ENCODE data around the gene COA8. TPM values are rescaled to one million over a fixed set of nuclear protein-coding genes. Genes with fewer than 3 reads are reported as not detected.

Gene COA8
- total RNA-seq, 4 donors from 2014 or later: 1.5 to 17.1 (median 15.2) TPM; not detected in 1

GRCh38 chr14:103543140-103543539 is 19.6 kb upstream of the COA8 start:
- no peaks in the 10 kb centered on the region for H3K27me3 ChIP-seq
- H3K4me3 ChIP-seq: no peak overlapping the region
- intact Hi-C loops (cut with DNase I; ENCODE audit: low total_unique reads): no loop called here
- DNase-seq: no peak
- H3K4me1 ChIP-seq: peaks cover 60 to 73% (median 69%) of the 10 kb centered on the region in 4 donors
- TF ChIP-seq POLR2A (IDR thresholded peaks at IDR 0.05) (no peak), POLR2AphosphoS5 (IDR thresholded peaks at IDR 0.05) (no peak), EP300 (IDR thresholded peaks at IDR 0.05; ENCODE audit: low read depth) (no peak)
- TF ChIP-seq, protein P1, sequence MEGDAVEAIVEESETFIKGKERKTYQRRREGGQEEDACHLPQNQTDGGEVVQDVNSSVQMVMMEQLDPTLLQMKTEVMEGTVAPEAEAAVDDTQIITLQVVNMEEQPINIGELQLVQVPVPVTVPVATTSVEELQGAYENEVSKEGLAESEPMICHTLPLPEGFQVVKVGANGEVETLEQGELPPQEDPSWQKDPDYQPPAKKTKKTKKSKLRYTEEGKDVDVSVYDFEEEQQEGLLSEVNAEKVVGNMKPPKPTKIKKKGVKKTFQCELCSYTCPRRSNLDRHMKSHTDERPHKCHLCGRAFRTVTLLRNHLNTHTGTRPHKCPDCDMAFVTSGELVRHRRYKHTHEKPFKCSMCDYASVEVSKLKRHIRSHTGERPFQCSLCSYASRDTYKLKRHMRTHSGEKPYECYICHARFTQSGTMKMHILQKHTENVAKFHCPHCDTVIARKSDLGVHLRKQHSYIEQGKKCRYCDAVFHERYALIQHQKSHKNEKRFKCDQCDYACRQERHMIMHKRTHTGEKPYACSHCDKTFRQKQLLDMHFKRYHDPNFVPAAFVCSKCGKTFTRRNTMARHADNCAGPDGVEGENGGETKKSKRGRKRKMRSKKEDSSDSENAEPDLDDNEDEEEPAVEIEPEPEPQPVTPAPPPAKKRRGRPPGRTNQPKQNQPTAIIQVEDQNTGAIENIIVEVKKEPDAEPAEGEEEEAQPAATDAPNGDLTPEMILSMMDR (IDR thresholded peaks at IDR 0.05): no peak
- in situ Hi-C loops (cut with MboI; ENCODE audit: low pct_ligation_motif_present in 1 of 4, low pct_unique_long_range_greater_than_20kb in 1 of 4, low sequenced_read_pairs in 3 of 4): no loop called here
- WGBS, 2 donors (ENCODE audit: low coverage in 1 of 2): 64% methylated on average over 8 of the region's 10 CpGs; no CpG with 5 or more reads in 1 of the 2 donors
- H3K27ac ChIP-seq: peak overlapping the region; percentile 74 to 94 (median 86)
- no peaks in the 10 kb centered on the region for H3K36me3 ChIP-seq
- H3K9me3 ChIP-seq: no peaks in the 10 kb centered on the region

DNA sequence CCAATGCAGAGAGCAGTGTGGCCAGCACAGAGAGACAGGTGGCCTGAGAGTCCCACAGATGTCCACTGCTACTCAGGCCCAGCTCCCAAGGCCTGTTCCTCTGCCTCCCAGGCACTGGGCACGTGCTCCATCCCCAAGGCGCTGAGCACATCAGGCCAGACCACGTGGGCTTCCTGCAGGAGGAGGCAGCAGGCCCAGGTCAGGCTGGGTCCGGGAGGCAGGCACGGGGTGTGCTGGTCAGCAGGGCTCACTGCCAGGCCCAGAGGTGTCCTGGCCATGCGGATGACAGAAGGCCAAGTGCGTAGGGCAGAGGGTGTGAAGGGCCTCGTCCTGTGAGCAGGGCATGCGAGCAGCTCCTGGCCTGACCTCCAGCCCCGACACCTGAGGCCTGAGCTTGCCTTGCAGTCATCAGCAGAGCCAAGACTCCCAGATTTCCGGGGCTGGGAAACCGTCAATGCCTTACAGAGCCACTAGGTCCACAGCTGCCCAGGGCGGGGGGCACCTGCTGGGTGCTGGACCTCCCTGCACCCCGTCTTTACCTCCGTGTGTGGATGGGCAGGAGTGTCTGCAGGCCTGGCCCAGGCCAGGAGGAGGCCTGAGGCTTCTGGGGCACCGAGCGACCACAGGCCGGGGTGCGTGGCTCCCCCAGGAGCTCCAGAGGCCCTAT is 18.9 kb upstream of the COA8 start:
- Histone ChIP-seq H3K4me3 (no peak overlapping the region), H3K4me1 (peaks cover 57 to 67% (median 62%) of the 10 kb centered on the region in 4 donors), H3K27ac (peak overlapping the region; percentile 74 to 94 (median 86)), H3K27me3 (no peaks in the 10 kb centered on the region), H3K36me3 (no peaks in the 10 kb centered on the region), H3K9me3 (no peaks in the 10 kb centered on the region)
- TF ChIP-seq POLR2A (IDR thresholded peaks at IDR 0.05): no peak
- TF ChIP-seq, protein P1 (IDR thresholded peaks at IDR 0.05): no peak
- TF ChIP-seq POLR2AphosphoS5 (IDR thresholded peaks at IDR 0.05): no peak
- TF ChIP-seq EP300 (IDR thresholded peaks at IDR 0.05; ENCODE audit: low read depth): no peak
- in situ Hi-C loops (cut with MboI; ENCODE audit: low pct_ligation_motif_present in 1 of 4, low pct_unique_long_range_greater_than_20kb in 1 of 4, low sequenced_read_pairs in 3 of 4) (no loop called here), intact Hi-C loops (cut with DNase I; ENCODE audit: low total_unique reads) (no loop called here)
- no peak for DNase-seq
- WGBS, 2 donors (ENCODE audit: low coverage in 1 of 2): 71% methylated on average over 18 of the region's 19 CpGs; no CpG with 5 or more reads in 1 of the 2 donors

- in situ Hi-C loops (cut with MboI; ENCODE audit: low pct_ligation_motif_present in 1 of 4, low pct_unique_long_range_greater_than_20kb in 1 of 4, low sequenced_read_pairs in 3 of 4) (loop anchor here in 1 of 4 donors (5.0 kb wide), 1 partner anchor 42 kb away; no protein-coding TSS in a partner anchor), intact Hi-C loops (cut with DNase I; ENCODE audit: low total_unique reads) (no loop called here)
- Histone ChIP-seq H3K27ac (peak overlapping the region in 3 of 4 donors; percentile 85 to 94 (median 86)), H3K9me3 (no peaks in the 10 kb centered on the region), H3K27me3 (no peaks in the 10 kb centered on the region), H3K36me3 (no peaks in the 10 kb centered on the region), H3K4me1 (peaks cover 50 to 67% (median 58%) of the 10 kb centered on the region in 4 donors), H3K4me3 (no peak overlapping the region)
- TF ChIP-seq POLR2AphosphoS5 (IDR thresholded peaks at IDR 0.05) (peak in 1 of 3 donors; percentile 5), POLR2A (IDR thresholded peaks at IDR 0.05) (no peak)
- peak; percentile 51 for DNase-seq
- WGBS, 2 donors (ENCODE audit: low coverage in 1 of 2): 53 to 80% methylated on average over 5 to 15 of the region's 35 CpGs
Measured at GRCh38 chr14:103544388-103545218, 18.2 kb upstream of the COA8 start.

- H3K4me1 ChIP-seq: peaks cover 51 to 67% (median 58%) of the 10 kb centered on the region in 4 donors
Measured at GRCh38 chr14:103545219-103545914, 17.4 kb upstream of the COA8 start.

More at GRCh38 chr14:103545219-103545914, 17.4 kb upstream of the COA8 start:
- in situ Hi-C loops (cut with MboI; ENCODE audit: low pct_ligation_motif_present in 1 of 4, low pct_unique_long_range_greater_than_20kb in 1 of 4, low sequenced_read_pairs in 3 of 4) (loop anchor here in 1 of 4 donors (5.0 kb wide), 1 partner anchor 43 kb away; no protein-coding TSS in a partner anchor), intact Hi-C loops (cut with DNase I; ENCODE audit: low total_unique reads) (no loop called here)
- no peak for DNase-seq
- Histone ChIP-seq H3K36me3 (no peaks in the 10 kb centered on the region), H3K9me3 (no peaks in the 10 kb centered on the region), H3K27ac (peak overlapping the region in 3 of 4 donors; percentile 85 to 94 (median 86)), H3K4me3 (no peak overlapping the region), H3K27me3 (no peaks in the 10 kb centered on the region)
- TF ChIP-seq POLR2A (IDR thresholded peaks at IDR 0.05) (no peak), EP300 (IDR thresholded peaks at IDR 0.05; ENCODE audit: low read depth) (no peak), POLR2AphosphoS5 (IDR thresholded peaks at IDR 0.05) (no peak)
- TF ChIP-seq, protein P1 (IDR thresholded peaks at IDR 0.05): no peak
- WGBS, 2 donors (ENCODE audit: low coverage in 1 of 2): 94 to 100% methylated on average over 6 to 18 of the region's 29 CpGs

Measured in transverse colon (tissue), 4 donors.